ENCODE data around the gene PRX.
"Not testable (repeated sequence)": the region's sequence is repeated elsewhere in the genome, so short reads cannot be mapped to it uniquely, and the experiment has no call there.

PRX gene

DNA sequence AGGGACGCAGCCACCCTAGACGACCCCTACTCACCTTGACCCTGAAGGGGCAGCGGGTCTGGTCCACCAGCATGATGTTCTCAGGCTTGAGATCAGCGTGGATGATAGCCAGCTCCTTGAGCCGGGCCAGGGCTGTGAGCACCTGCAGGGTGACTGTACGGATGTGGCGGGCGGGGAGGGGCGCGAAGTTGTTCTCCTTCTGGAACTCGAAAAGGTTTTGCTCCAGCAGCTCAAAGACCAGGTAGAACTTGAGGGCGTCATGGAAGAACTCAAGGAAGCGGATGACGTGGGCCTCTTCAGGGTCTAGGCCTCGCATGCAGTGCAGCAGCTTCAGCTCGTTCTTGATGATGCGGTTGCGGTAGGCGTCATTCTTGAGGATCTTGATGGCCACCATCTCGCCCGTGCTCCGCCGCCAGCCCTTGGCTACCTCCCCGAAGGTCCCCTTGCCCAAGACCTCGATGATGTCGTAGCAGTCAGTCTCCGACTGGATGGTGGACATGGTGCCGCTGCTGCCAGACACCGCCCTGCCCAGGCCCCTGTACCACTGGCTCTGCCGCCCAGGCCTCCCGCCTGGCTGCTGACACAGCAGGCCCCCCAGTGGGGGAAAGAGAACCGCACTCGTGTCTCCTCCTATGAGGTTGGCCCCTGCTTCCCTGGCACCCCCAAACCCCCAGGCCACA, 23.6 kb downstream of the PRX start:
- DNase-seq (ENCODE audit: low read depth, low spot score) = no peak

DNA sequence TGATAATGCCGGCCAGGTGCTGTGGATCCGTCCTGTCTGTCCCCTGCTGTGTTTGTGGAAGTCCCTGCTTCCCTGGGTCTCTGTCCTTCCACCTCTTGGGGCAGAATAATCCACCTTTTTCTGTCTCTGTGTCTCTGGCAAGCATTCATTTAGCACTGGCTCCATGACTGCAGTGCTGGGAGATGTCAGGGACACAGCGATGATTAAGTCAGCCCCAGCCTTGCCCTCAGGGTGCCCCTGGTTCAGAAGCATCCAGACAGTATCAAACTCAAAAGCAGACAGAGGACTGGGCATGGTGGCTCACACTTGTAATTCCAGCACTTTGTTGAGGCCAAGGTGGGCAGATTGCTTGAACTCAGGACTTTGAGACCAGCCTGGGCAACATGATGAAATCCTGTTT, 24.7 kb downstream of the PRX start:
- DNase-seq (ENCODE audit: low read depth, low spot score) = no peak

DNA sequence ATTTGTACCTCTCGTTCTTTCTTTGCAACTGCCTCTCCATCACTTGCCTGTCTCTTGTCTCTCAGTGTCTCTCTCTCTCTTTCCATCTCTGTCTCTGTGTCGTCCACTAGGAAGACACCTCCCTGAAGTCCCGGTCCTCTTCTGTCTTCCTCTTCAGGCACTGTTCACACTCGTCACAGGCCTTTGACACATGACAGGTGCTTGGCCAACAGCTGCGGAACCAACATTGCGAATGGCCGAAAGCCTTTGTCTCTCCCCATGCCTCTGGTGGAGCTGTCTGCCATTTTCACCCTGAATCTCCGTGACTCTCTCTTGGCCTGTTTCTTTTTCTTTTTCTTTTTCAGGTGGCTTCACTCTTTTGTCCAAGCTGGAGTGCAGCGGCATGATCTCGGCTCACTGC, 26.0 kb downstream of the PRX start:
- no peak for DNase-seq (ENCODE audit: low read depth, low spot score)

DNA sequence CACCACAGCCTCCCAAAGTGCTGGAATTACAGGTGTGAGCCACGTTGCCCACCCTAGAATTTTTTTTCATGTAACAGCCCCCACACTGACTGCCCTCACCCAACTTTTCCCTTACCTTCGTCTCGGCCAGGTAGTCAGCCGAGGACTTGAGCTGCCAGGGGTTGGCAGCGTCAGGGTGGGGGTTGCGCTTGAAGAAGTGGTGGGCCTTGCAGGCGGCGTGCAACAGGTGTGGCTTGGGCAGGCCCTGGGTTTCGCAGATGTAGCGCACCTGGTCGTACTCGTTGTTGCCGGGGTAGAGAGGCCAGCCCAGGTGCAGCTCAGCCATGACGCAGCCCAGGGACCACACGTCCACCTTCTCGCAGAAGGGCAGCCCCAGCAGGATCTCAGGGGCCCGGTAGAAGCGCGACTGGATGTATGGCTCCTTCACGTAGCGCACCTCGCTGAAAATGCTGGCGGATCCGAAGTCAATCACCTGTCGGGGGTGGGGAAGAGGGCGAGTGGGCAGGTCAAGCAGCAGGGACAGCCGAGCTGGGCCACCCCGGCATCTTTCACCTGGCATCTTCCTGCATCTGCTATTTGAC, 29.4 kb downstream of the PRX start:
- DNase-seq (ENCODE audit: low read depth, low spot score) = no peak

DNA sequence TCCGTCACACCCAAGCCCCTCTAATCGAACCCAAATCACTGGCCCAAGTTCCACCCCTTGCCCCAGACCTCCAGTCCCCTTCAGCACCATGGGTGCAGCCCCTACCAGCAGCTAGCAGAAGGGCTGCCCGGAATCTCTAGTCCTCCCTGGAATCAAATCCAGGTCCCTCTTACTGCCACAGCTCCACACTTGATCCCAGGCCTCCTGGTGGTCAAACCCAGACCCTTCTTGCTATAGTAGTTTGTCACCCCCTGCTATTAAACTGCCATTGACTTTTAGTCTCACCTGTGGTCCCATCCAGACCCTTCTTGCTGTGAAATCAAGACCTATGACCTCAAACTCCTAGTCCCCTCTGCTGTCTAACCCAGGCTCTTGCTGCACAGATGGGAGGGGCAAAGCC, 31.9 kb downstream of the PRX start:
- no peak for DNase-seq (ENCODE audit: low read depth, low spot score)

DNA sequence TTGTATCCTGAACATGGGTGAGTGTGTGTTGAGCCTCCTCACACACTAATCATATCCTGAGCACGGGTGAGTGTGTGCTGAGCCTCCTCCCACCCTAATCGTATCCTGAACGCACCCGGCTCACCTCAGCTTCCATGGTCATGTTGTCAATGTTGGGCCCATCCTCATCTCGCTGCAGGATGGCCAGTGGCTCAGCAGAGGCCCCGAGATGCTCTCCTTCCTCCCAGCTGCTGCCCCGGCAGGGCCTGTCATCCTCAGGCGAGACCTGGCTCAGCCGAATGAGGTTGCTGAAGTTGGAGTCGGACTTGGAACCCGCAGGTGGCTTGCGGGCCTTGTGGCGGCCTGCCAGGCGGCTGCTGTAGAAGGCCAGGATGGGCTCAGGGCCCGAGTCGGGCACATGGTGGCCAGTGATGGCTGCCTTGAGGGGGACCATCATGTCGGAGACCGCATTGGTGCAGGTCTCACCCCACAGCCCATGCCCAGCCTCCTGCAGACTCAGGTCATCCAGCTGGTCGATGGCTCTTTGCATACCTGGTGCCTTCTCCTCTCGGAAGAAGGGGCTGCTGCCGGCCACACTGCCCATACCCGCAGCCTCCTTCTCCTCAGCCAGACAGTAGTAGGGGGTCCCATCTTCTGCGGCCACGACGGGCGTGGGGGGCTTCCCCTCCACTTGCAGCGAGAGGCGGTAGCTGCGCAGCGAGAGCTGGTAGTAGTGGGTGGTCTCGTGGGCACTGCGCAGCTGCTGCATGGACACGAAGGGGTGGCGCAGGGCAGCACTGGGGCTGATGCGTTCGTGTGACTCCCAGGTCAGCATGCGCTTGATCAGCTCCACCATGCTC, 32.8 kb downstream of the PRX start:
- no peak for DNase-seq (ENCODE audit: low read depth, low spot score)

DNA sequence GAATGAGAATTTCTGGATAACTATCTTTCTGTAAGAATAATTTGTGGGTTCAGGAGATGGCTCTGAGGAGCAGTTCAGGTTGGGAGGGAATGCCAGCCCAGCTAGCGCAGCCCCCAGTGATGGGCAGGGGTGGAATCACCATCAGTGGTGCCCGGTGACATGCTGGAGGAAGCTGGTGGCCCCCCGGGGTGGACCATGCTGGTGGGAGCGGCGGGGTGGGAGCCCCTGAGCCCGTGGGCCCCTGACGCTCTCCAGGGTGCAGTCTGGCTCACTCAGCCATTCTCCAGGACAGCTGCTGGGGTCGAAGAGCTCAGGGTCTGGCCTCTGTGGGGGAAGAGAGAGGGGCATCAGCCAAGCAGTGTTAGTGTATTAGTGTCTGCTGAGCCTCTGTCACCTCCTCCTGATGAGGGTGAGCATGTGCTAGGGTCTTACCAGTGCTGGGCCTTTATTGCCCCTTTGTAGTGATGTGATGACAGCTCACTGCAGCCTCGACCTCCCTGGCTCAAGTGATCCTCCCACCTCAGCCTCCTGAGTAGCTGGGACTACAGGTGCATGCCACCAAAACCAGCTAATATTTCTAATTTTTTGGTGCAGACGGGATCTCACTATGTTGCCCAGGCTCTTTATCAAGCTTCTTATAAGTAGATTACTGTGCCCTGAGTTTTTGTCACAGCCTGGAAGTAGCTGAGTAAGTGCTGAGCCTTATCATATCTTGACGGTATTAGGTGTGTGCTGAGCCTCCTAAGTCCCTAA, 33.6 kb downstream of the PRX start:
- DNase-seq (ENCODE audit: low read depth, low spot score) = no peak

DNA sequence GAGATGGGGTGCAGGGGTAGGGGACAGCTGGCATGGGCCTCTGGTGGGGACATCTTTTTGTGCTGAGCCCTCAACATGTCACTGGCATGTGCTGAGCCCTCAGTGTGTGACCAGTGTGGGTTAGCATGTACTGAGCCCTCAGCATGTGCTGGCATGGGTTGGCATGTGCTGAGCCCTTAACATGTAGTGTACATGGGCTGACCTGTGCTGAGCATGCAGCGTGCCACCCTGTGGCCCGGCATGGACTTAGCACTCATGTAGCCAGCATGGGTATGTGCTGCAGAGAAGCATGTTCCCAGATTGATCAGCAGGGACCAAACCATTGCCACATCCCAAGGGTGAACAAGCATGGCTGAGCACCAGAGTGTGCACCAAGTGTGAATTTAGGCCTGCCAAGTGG, 34.7 kb downstream of the PRX start:
- DNase-seq (ENCODE audit: low read depth, low spot score) = no peak

DNA sequence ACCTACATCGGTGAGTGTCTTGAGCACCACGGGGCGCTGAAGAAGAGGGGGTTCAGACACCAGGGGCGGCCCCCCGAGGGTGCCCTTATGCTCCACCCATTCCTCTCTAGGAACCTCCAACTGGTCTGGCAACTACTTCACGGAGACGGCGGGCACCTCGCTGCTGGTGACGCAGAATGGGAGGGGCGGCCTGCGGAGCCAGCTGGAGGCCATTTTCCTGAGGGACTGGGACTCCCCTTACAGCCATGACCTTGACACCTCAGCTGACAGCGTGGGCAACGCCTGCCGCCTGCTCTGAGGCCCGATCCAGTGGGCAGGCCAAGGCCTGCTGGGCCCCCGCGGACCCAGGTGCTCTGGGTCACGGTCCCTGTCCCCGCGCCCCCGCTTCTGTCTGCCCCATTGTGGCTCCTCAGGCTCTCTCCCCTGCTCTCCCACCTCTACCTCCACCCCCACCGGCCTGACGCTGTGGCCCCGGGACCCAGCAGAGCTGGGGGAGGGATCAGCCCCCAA, 35.2 kb downstream of the PRX start:
- DNase-seq (ENCODE audit: low read depth, low spot score) = no peak

DNA sequence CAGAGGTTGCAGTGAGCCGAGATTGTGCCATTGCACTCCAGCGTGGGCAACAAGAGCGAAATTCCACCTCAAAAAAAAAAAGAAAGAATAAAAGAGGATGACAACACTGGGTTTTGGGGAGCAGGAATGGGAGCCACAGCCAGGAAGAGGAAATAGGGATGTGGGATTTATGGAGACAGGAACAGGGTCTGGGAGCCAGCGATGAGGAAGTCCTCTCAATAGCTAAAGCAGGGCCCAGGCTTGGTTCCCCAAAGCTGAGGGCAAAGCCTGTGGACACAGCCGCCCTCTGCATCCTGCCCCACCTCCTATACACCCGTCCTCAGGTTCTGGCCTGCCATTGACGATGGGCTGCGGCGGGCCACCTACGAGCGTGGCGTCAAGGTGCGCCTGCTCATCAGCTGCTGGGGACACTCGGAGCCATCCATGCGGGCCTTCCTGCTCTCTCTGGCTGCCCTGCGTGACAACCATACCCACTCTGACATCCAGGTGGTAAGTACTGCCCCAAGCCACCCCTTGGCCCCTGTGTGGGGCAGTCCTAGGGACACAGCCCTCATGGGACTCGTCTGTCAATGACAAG, 36.8 kb downstream of the PRX start:
- DNase-seq (ENCODE audit: low read depth, low spot score) = no peak

DNA sequence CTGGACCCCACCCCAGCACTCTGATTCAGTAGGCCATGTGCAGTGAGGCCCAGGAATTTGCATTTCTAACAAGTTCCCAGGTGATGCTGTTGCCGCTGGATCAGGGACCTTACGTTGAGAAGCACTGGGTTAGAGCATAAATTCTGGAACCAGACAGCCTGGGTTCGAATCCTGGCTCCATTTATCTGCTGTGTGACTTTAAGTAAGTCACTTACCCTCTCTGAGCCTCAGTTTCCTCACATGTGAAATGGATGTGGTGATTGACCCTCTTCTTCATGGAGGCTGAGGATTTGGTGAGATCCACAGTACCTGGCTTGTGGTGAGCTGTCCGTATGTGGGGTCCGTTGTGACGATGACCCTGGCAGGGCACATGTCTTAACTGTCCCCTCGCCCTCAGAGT, 39.1 kb downstream of the PRX start:
- DNase-seq (ENCODE audit: low read depth, low spot score) = no peak

DNA sequence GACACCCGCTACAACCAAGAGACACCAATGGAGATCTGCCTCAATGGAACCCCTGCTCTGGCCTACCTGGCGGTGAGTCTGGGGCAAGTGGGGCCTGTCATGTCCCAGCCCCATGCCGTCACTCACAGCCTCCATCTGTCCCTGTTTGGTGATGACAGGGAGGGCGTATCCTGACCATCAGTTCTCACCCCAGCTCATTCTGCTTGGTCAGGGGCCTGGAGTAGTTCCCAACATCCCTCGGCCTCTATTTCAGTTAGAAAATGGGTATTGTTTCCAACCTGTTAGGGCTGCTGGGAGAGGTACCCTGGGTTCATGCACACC, 41.4 kb downstream of the PRX start:
- no peak for DNase-seq (ENCODE audit: low read depth, low spot score)

DNA sequence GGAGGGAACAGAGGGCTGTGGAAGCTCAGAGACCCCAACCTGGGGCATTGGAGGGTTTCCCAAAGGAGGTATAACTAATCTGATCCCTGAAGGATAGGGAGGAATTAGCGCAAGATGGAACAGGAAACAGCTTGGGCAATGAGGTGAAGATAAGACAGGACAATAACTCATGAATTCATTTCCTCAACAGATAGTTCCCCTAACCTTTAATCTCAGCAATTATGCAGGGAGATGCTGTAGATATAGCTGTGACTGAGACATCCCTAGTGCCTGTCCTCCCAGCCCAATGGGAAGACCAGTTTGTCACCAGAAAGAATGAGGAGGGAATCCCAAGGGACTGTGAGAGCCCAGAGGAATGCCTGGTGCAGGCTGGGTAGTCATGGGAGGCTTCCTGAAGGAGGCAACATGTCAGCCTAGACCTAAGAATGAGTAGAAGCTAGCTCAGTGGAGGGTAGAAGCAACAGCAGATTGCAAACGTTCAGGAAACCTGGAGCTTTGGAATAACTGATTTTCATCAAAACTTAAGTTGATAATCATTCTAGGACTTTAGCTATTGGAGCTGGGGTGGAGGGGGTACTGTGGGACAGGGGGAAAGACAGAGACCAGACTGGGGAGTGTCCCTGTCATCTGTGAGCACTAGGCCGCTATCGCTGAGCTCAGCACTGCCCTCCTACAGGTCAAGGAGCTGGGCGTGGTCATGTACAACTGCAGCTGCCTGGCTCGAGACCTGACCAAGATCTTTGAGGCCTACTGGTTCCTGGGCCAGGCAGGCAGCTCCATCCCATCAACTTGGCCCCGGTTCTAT, 42.0 kb downstream of the PRX start:
- no peak for DNase-seq (ENCODE audit: low read depth, low spot score)

DNA sequence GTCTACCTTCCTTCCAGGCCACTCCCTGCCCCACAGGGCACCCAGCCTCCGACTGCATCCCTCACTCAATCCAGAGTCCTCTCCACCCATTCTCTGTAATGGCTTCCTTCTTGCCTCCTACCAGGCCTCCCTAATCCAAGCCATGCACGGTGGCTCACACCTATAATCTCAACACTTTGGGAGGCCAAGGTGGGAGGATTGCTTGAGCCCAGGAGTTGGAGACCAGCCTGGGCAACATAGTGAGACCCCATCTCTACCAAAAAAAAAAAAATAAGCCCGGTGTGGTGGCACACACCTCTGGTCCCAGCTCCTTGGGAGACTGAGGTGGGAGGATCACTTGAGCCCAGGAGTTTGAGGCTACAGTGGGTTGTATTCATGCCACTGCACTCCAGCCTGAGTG, 42.9 kb downstream of the PRX start:
- DNase-seq (ENCODE audit: low read depth, low spot score) = not testable (repeated sequence)

DNA sequence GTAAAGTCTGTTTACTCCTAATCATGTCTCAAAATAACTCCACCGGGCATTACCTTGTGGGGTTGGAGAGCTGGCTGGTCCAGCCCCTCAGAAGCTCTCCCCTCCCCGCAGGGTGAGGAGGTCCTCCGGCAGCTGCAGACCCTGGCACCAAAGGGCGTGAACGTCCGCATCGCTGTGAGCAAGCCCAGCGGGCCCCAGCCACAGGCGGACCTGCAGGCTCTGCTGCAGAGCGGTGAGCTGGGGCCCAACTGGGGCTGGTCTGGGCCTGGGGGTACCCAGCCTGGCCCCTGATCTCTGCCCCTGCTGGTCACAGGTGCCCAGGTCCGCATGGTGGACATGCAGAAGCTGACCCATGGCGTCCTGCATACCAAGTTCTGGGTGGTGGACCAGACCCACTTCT, 43.4 kb downstream of the PRX start:
- no peak for DNase-seq (ENCODE audit: low read depth, low spot score)

DNA sequence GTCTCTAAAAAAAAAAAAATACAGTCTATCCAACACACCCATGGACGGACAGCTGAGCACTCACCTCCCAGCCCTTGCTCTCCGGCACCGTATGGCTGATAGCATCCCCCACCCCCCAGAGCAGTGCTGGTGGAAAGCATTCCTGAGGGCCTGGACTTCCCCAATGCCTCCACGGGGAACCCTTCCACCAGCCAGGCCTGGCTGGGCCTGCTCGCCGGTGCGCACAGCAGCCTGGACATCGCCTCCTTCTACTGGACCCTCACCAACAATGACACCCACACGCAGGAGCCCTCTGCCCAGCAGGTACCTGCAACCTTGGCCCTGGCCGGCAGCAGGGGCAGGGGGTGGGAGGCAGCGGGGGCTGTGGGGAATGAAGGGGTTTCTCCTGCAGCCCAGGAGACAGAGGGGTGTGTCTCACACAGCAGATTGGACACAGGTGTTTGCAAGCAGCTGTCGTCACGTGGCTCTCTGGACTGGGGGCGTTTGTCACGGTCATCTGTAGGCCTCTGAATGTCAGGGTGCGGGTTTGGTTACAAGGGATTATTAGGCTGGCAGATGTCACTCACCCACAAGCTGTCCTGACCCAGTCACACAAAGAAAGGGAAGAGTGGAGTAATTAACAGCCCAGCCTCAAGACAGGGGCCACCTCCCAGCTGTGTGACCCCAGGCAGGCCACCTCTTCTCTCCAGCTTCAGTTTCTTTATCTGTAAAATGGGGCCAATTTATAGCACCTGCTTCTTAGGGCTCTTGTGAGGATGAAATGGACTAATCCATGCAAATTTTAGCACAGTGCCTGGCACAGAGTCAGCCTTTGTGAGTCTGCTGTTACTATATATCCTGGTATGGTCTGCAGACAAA, 45.4 kb downstream of the PRX start:
- no peak for DNase-seq (ENCODE audit: low read depth, low spot score)

DNA sequence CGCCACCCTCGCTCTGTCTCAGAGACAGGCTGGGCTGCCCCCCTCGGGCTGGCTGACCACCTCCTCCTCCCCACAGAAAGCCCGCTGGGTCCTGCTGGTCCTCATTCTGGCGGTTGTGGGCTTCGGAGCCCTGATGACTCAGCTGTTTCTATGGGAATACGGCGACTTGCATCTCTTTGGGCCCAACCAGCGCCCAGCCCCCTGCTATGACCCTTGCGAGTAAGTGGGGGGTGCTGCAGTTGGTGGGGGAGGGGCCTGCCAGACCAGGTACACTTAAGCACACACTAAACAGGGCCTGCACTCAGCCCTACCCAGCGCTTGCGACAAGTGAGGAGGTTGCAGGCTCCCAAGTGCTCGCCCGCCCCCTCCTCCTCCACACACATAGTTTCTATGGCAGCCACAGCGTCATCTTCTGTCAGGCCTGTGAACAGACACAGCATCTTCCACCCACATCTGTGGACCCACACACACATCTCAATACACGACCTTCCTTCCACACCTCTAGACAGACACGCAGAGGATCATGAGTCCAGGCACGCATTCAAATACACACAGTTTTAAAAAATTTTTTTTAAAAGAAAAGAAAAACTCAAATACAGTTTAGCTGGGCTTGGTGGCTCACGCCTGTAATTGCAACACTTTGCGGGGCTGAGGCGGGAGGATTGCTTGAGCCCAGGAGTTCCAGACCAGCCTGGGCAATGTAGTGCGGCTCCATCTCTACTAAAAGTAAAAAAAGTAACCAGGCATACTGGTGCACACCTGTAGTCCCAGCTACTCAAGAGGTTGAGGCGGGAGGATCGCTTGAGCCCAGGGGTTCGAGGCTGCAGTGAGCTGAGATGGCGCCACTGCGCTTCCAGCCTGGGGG, 46.2 kb downstream of the PRX start:
- no peak for DNase-seq (ENCODE audit: low read depth, low spot score)

DNA sequence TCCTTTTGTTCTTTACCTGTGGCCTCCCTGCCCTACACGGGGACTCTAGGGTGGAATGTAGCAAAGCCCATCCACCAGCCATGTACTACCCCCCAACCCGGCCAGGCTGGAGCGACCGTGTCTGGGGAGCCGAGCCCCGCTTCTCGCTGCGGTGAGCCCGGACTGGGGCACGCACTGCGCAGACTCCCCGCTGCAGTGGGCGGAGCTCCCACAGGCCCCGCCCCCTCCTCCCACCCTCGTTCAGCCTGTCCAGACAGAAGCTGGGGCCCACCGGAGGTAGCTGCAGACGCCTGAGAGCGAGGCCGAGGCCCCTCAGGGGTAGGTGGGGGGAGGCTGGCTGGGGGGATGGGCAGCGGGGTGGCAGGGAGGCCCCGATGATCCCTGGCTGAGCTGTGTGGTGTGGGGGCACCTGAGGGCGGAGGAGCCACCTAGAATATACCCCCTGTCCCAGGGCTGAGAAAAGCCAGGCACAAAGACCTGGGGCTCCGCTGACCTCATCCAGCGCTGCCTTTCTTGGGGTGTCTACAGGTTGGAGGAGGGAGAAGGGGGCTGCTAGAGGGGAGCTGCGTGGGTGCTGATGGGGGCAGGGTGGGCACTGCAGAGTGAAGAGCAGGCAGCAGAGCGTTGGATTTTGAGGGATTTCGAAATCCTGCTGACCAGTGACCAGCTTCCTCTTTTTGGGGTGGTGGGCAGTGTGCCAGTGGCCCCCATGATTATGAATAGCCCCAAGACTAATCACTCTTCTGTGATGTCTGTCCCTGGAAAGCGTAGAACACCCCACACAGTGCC, 47.4 kb downstream of the PRX start:
- DNase-seq (ENCODE audit: low read depth, low spot score) = peak; percentile 35
